Psoas muscle (tissue), 8 donors: ENCODE data around the gene SDE2. TPM values are rescaled to one million over a fixed set of nuclear protein-coding genes. Genes with fewer than 3 reads are reported as not detected.

Source experiments
- ATAC-seq, 4 donors: fragments of 200-7000 bp; cut with Tn5 transposase; one replicate each; pipeline ENCODE4 v1.9.1; 2020; ENCODE audit warnings: moderate library complexity in 3 of 4, mild to moderate bottlenecking in 2 of 4
- DNase-seq, 2 donors: peaks; one replicate each; pipeline ENCODE4 v3.0.0-alpha.2; 2020
- H3K27ac ChIP-seq: fragments of 200-600 bp; one replicate; pipeline ENCODE4 v1.8.0; 2022
- H3K27me3 ChIP-seq, 3 donors: fragments of 200-600 bp in 1 of 3; one replicate each; pipeline versions ENCODE4 v1.6.1 to v1.8.0; 2013 to 2022; ENCODE audit warnings: low read length in 2 of 3, mild to moderate bottlenecking in 2 of 3, moderate library complexity in 1 of 3; ENCODE audit not compliant: insufficient read depth in 3 of 3
- H3K36me3 ChIP-seq, 2 donors: fragments of 200-600 bp in 1 of 2; one replicate each; pipeline versions ENCODE4 v1.6.1 to v1.8.0; 2013 to 2022; ENCODE audit warnings: low read depth in 1 of 2, mild to moderate bottlenecking in 1 of 2, moderate library complexity in 1 of 2; ENCODE audit not compliant: insufficient read depth in 1 of 2
- H3K4me1 ChIP-seq: fragments of 200-600 bp; one replicate; pipeline ENCODE4 v1.8.0; 2022
- H3K4me3 ChIP-seq: fragments of 200-600 bp; one replicate; pipeline ENCODE4 v1.8.0; 2022; ENCODE audit warnings: mild to moderate bottlenecking
- H3K9me3 ChIP-seq: fragments of 200-600 bp; one replicate; pipeline ENCODE4 v1.8.0; 2022
- WGBS, 3 donors: extraction: QIAGEN DNeasy Blood & Tissue Kit; methylation state at CpG; one replicate each; pipeline versions ENCODE4 v1.1.6 to v1.1.7; 2013; 5-methylcytosine and 5-hydroxymethylcytosine counted together
- intact Hi-C, 2 donors: fragments of 100-400 bp; cut with DNase I; formaldehyde crosslinking; loops; one replicate each; pipeline versions ENCODE4 v1.11.0 to v1.14.2; 2022
- polyA plus RNA-seq, 3 donors: library from polyadenylated mRNA; stranded (reverse); fragments of 200-250 nt; gene quantifications; one replicate each; pipeline ENCODE4 v1.2.3, GENCODE V29; 2013
- total RNA-seq, 4 donors: library from RNA; stranded (reverse); fragmentation: NEBNext Ultra II Directional in 2 of 4; extraction: Animal tissue kit (Norgen Biotek cat#: 25700) in 2 of 4; gene quantifications; one replicate each; pipeline versions ENCODE4 v1.2.1 to v1.2.4, GENCODE V29; 2021 to 2023
- TF ChIP-seq, protein P1 (sequence below): fragments of 200-600 bp; IDR thresholded peaks from one replicate; pipeline ENCODE4 v1.8.0; 2022; ENCODE audit warnings: antibody characterized with exemption
- donor health status: healthy with polysubstance abuse.
- donor health status: DM: no; HTN: no; CAD: no; lungs with moderate emphysema.
- donor health status: Bipolar disorder and iron deficiency.
- donor health status: healthy.
- donor health status: DM: yes; HTN: yes; CAD: no.
- donor health status: DM: no; HTN: no; CAD: no.
- donor health status: DM: no; HTN: no; CAD: no.
- donor health status: DM: yes; HTN: yes; CAD: no.

The SDE2 gene
- total and polyA plus RNA-seq, 7 donors, result 8.1 to 27.7 (median 19.5) TPM

DNA sequence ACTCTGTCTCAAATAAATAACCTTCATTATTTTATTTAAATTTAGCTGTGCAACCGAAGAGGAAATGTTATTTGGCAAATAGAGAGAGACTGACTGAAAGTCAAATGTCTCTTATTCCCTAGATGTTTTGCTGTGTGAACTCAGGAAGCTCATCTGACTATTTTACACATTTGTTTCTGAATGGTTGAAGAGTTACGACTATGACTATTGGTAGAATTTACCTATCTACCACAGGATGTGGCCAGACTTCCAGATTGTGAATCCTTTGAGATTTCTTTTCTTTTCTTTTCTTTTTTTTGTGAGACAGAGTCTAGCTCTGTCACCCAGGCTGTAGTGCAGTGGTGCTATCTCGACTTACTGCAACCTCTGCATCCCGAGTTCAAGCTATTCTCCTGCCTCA, 5.3 kb upstream of the SDE2 start:
- WGBS, 3 donors, result 81 to 89% (median 83%) methylated on average over 4 of the region's 4 CpGs
- intact Hi-C loops, result loop anchor here in 1 of 2 donors (5.0 to 10.0 kb wide), 2 partner anchors 58 to 110 kb away; partner anchors contain the start of gene H3-3A
- no peaks in the 10 kb centered on the region for H3K9me3 ChIP-seq
- DNase-seq (no peak), ATAC-seq (no peak)
- no peak overlapping the region for H3K4me3 ChIP-seq
- no peak overlapping the region for H3K27ac ChIP-seq
- H3K4me1 ChIP-seq, result peaks cover 7% of the 10 kb centered on the region
- TF ChIP-seq, protein P1, sequence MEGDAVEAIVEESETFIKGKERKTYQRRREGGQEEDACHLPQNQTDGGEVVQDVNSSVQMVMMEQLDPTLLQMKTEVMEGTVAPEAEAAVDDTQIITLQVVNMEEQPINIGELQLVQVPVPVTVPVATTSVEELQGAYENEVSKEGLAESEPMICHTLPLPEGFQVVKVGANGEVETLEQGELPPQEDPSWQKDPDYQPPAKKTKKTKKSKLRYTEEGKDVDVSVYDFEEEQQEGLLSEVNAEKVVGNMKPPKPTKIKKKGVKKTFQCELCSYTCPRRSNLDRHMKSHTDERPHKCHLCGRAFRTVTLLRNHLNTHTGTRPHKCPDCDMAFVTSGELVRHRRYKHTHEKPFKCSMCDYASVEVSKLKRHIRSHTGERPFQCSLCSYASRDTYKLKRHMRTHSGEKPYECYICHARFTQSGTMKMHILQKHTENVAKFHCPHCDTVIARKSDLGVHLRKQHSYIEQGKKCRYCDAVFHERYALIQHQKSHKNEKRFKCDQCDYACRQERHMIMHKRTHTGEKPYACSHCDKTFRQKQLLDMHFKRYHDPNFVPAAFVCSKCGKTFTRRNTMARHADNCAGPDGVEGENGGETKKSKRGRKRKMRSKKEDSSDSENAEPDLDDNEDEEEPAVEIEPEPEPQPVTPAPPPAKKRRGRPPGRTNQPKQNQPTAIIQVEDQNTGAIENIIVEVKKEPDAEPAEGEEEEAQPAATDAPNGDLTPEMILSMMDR, result no peak
- H3K36me3 ChIP-seq, result no peaks in the 10 kb centered on the region
- no peaks in the 10 kb centered on the region for H3K27me3 ChIP-seq

DNA sequence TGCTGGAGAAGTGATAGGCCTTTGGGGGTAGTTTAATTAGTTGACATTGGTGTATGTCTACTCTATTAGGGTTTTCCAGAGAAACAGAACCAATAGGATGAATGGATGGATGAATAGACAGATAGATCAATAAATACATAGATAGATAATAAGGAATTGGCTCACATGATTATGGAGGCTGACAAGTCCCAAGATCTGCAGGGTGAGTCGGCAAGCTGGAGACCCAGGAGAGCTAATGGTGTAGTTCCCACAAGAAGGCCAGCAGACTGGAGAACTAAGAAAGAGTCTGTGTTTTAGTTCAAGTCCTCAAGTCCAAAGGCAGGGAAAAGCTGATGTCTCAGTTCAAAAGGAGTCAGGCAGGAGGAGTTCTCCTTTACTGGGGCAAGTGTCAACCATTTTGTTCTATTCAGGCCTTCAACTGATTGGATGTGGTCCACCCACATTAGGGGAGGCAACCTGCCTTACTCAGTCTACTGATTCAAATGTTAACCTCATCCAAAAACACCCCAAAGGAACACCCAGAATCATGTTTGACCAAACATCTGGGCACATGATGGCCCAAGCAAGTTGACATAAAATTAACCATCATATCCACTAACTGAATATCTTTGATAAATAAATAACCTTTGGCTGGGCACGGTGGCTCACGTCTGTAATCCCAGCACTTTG, 4.5 kb upstream of the SDE2 start:
- 91 to 98% (median 97%) methylated on average over 3 of the region's 3 CpGs for WGBS, 3 donors
- peaks cover 7% of the 10 kb centered on the region for H3K4me1 ChIP-seq
- no peaks in the 10 kb centered on the region for H3K9me3 ChIP-seq
- H3K27me3 ChIP-seq, result no peaks in the 10 kb centered on the region
- H3K36me3 ChIP-seq, result no peaks in the 10 kb centered on the region
- TF ChIP-seq, protein P1, result no peak
- DNase-seq (no peak), ATAC-seq (no peak)
- peak overlapping the region; percentile 75 for H3K27ac ChIP-seq
- H3K4me3 ChIP-seq, result no peak overlapping the region
- intact Hi-C loops, result loop anchor here in 1 of 2 donors (5.0 to 10.0 kb wide), 2 partner anchors 59 to 111 kb away; partner anchors contain the start of gene H3-3A

DNA sequence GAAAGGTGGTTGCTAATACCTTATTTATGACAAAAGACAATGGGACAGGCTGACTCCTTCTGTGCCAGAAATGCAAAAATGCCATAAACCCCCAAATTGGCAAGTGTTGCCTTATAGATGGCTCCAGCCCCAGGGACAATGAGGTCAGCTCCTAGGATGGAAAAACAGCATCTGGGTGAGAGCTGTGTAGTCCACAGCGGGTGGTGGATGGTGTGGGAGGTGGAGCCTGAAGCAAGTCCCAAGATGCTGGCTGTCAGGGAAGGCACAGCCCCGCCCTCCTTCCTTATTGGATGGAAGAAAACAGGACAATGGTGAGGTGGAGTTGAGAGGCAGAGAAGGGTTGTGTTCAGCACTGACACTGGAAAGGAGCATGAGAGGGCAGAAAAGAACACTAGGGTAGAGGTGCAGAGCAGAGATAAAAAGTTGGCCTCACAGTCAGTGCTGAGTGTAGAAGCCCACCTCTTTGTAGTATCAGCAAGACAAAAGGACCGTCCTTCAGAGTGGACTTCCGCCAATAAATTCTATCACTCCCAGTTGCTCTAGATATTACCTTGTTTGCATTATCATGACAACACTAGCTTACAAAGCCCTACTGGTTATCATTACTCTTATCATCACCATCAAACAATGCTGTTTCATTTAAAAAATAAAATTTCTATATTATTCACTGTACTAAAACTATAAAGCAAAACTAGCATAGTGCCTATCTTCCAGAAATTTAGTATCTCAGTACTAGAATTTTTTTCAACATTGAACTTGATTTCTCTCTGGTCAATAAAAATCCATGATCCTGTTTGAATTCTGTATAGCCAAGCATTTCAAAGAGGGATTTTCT, 3.7 kb upstream of the SDE2 start:
- TF ChIP-seq, protein P1, result no peak
- peak overlapping the region; percentile 75 for H3K27ac ChIP-seq
- H3K36me3 ChIP-seq, result no peaks in the 10 kb centered on the region
- 40 to 42% (median 42%) methylated on average over 4 of the region's 4 CpGs for WGBS, 3 donors
- DNase-seq (peak; percentile 45 to 75), ATAC-seq (no peak)
- no peaks in the 10 kb centered on the region for H3K27me3 ChIP-seq
- intact Hi-C loops, result loop anchor here in 1 of 2 donors (5.0 to 10.0 kb wide), 2 partner anchors 59 to 112 kb away; partner anchors contain the start of gene H3-3A
- peaks cover 12% of the 10 kb centered on the region for H3K4me1 ChIP-seq
- H3K9me3 ChIP-seq, result no peaks in the 10 kb centered on the region
- H3K4me3 ChIP-seq, result no peak overlapping the region

DNA sequence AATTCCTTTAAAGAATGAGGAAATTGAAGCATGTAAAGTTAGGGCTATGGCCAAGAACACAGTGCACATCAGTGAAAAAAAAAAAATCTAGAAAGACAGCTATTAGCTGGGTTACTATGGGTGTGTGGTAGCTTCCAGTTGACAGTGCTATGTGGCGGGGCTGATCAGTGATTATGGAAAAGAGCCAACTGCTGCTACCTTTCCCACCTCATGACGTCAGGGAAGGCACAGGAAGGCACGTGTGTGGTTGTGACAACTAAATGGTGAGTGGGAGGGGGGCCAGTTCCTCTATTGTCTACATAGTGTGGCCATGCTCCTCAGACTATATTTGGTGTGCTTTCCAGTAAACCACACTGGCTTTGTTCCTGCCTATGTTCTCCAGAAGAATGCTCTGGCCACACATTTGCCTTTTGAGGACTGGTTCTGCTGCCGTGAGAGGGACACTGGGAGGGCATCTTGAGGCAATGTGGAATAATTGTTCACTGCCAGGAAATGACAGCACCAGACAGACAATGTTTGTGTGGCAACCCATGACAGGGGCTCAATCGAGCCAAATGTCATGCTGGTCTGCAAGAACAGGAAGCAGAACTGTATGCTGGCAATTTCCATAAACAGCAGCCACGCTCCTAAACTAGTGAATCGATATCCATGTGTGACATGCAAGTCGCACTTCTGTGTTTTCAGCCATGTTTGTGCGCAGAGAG, 3.0 kb upstream of the SDE2 start:
- peaks cover 0 to 5% of the 10 kb centered on the region in 2 donors for H3K36me3 ChIP-seq
- no peaks in the 10 kb centered on the region for H3K27me3 ChIP-seq
- peak overlapping the region; percentile 90 for H3K27ac ChIP-seq
- H3K4me3 ChIP-seq, result no peak overlapping the region
- intact Hi-C loops, result loop anchor here in 1 of 2 donors (5.0 to 10.0 kb wide), 2 partner anchors 60 to 113 kb away; partner anchors contain the start of gene H3-3A
- H3K9me3 ChIP-seq, result no peaks in the 10 kb centered on the region
- ATAC-seq (peak in 2 of 4 donors; percentile 8 to 19), DNase-seq (peak; percentile 44 to 64)
- TF ChIP-seq, protein P1, result no peak
- H3K4me1 ChIP-seq, result peaks cover 18% of the 10 kb centered on the region
- WGBS, 3 donors, result 17 to 37% (median 25%) methylated on average over 9 of the region's 9 CpGs
